GM12875 (cell line): ENCODE results near the gene RASA2.

Source experiments
- H3K4me3 ChIP-seq: one replicate; pipeline ENCODE4 v1.5.1; 2011; ENCODE audit warnings: low read depth, low read length, control low read depth
- CTCF ChIP-seq: IDR thresholded peaks from 2 replicates; pipeline ENCODE4 v1.5.1; 2011; ENCODE audit warnings: low read depth, mild to moderate bottlenecking, control low read depth, inconsistent platforms, low read length, moderate library complexity, borderline replicate concordance; ENCODE audit not compliant: insufficient read depth

The RASA2 gene

GRCh38 chr3:141444586-141445285 lies 42.1 kb upstream of the RASA2 start:
- H3K4me3 ChIP-seq, result no peak overlapping the region
- TF ChIP-seq CTCF, result no peak

- no peak overlapping the region for H3K4me3 ChIP-seq
- TF ChIP-seq CTCF, result no peak
These were observed 40.8 kb upstream of the RASA2 start for GRCh38 chr3:141445990-141446389.

GRCh38 chr3:141446737-141447136 lies 40.1 kb upstream of the RASA2 start:
- no peak overlapping the region for H3K4me3 ChIP-seq
- no peak for TF ChIP-seq CTCF

GRCh38 chr3:141447383-141447782 lies 39.4 kb upstream of the RASA2 start:
- no peak for TF ChIP-seq CTCF
- no peak overlapping the region for H3K4me3 ChIP-seq

- no peak for TF ChIP-seq CTCF
- H3K4me3 ChIP-seq, result no peak overlapping the region
These were observed 38.1 kb upstream of the RASA2 start for GRCh38 chr3:141448606-141449220.

GRCh38 chr3:141449424-141449823 lies 37.4 kb upstream of the RASA2 start:
- TF ChIP-seq CTCF, result no peak
- no peak overlapping the region for H3K4me3 ChIP-seq
